Adrenal gland (tissue), 5 donors: Measurements from ENCODE around the gene B3GLCT.

Experiments used
- CTCF ChIP-seq, 6 experiments: fragments of 450-650 bp in 4 of 6; fragments of 200-600 bp in 2 of 6; sonication (generic) in 1 of 6; IDR thresholded peaks; 1 replicate in 5 of 6; 2 replicates in 1 of 6; pipeline versions ENCODE4 v1.5.1 to v1.8.0; 2016 to 2021; ENCODE audit warnings: antibody characterized with exemption in 6 of 6, mild to moderate bottlenecking in 2 of 6, moderate library complexity in 1 of 6
- POLR2A ChIP-seq, 2 donors: fragments of 450-650 bp; IDR thresholded peaks; one replicate each; pipeline ENCODE4 v1.6.1; 2017; ENCODE audit warnings: antibody characterized with exemption in 2 of 2, mild to moderate bottlenecking in 2 of 2, moderate library complexity in 1 of 2
- donor health status: DM: no; HTN: no; CAD: no.

DNA sequence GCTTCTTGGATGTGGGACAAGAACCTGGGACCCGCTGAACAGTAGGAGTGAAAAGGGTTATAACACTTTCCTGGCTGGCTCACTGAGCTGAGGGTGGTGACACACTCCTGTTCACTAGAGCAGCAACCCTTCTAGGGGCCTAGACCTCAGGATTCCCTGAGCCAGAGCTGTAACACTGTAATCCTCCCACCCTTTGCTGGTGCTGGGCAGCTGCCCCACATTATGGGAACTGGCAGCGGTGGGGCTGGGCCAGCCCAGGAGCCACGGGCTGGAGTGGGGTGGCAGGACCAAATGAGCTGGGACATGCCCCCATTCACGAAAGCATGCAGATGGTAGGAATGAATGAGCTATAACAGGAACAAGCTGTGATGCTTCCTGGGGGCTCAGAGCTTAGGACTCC is 110.6 kb downstream of the B3GLCT start:
- TF ChIP-seq CTCF (IDR thresholded peaks at IDR 0.05) (no peak), POLR2A (IDR thresholded peaks at IDR 0.05) (no peak)
